HTR-8/SVneo (cell line): Measurements from ENCODE around the gene MAGED4B.
"Not testable (repeated sequence)": the region's sequence is repeated elsewhere in the genome, so short reads cannot be mapped to it uniquely, and the experiment has no call there.

ENCODE experiments used
- DNase-seq: peaks from one replicate; pipeline ENCODE4 v3.0.0; 2011; ENCODE audit warnings: low spot score, mixed read lengths; ENCODE audit not compliant: insufficient read length
- FAIRE-seq: peaks from 2 replicates; lab custom pipeline; 2011; peaks lifted over from hg19 to GRCh38; lab: Jason Lieb, UNC

The MAGED4B gene

GRCh38 chrX:52068666-52069640 lies at the start of gene MAGED4B:
Gene MAGED4B, minus strand, starts transcription at chrX:52069183. Its CDS starts 1,011 bp downstream, at chrX:52068172.
- FAIRE-seq = peak; percentile 72
- DNase-seq = not testable (repeated sequence)

- FAIRE-seq (no peak), DNase-seq (no peak)
Observed at GRCh38 chrX:52118262-52118661, 49.3 kb upstream of the MAGED4B start.

- FAIRE-seq (no peak), DNase-seq (no peak)
Observed at GRCh38 chrX:52082578-52082977, 13.6 kb upstream of the MAGED4B start.

GRCh38 chrX:52078131-52078530 lies 9.1 kb upstream of the MAGED4B start:
- FAIRE-seq = no peak

GRCh38 chrX:52042288-52042687 lies 26.7 kb downstream of the MAGED4B start:
- DNase-seq, FAIRE-seq: not testable (repeated sequence)

More at GRCh38 chrX:52078131-52078530, 9.1 kb upstream of the MAGED4B start:
- DNase-seq = no peak

- FAIRE-seq (no peak), DNase-seq (no peak)
Observed at GRCh38 chrX:52034211-52034610, 34.8 kb downstream of the MAGED4B start.

- FAIRE-seq (no peak), DNase-seq (no peak)
Observed at GRCh38 chrX:52031371-52031770, 37.6 kb downstream of the MAGED4B start.

GRCh38 chrX:52015794-52016193 lies 53.2 kb downstream of the MAGED4B start:
- no peak for DNase-seq
- FAIRE-seq = no peak
